ACC112 (cell line): ENCODE results near the gene TMCC1.

Experiments used
- H2AFZ ChIP-seq: fragments of 200-600 bp; sonication (generic); one replicate; pipeline ENCODE4 v1.6.0; 2017; ENCODE audit warnings: antibody characterized with exemption, low read length; ENCODE audit not compliant: unreplicated experiment
- H3K27ac ChIP-seq: fragments of 200-600 bp; sonication (generic); 2 replicates; pipeline ENCODE4 v1.5.1; 2014; ENCODE audit warnings: low read depth, mild to moderate bottlenecking, antibody characterized with exemption, low read length, moderate library complexity
- H3K27me3 ChIP-seq: fragments of 200-600 bp; sonication (generic); 2 replicates; pipeline ENCODE4 v1.6.1; 2014; ENCODE audit warnings: mild to moderate bottlenecking, antibody characterized with exemption, low read length, moderate library complexity, mixed read lengths; ENCODE audit not compliant: insufficient read depth
- H3K36me3 ChIP-seq: fragments of 200-600 bp; sonication (generic); 2 replicates; pipeline ENCODE4 v1.6.1; 2016; ENCODE audit warnings: mild to moderate bottlenecking, antibody characterized with exemption, low read length, moderate library complexity, mixed read lengths; ENCODE audit not compliant: insufficient read depth
- H3K4me1 ChIP-seq: fragments of 200-600 bp; sonication (generic); one replicate; pipeline ENCODE4 v1.6.1; 2016; ENCODE audit warnings: low read length, mixed read lengths; ENCODE audit not compliant: insufficient read depth, unreplicated experiment, control insufficient read depth
- H3K4me3 ChIP-seq: fragments of 200-600 bp; sonication (generic); 2 replicates; pipeline ENCODE4 v1.5.1; 2014; ENCODE audit warnings: mild to moderate bottlenecking, low read depth, low read length
- H3K79me2 ChIP-seq: fragments of 200-600 bp; sonication (generic); one replicate; pipeline ENCODE4 v1.6.0; 2016; ENCODE audit warnings: low read length; ENCODE audit not compliant: control insufficient read depth, unreplicated experiment, insufficient read depth

Gene TMCC1

DNA sequence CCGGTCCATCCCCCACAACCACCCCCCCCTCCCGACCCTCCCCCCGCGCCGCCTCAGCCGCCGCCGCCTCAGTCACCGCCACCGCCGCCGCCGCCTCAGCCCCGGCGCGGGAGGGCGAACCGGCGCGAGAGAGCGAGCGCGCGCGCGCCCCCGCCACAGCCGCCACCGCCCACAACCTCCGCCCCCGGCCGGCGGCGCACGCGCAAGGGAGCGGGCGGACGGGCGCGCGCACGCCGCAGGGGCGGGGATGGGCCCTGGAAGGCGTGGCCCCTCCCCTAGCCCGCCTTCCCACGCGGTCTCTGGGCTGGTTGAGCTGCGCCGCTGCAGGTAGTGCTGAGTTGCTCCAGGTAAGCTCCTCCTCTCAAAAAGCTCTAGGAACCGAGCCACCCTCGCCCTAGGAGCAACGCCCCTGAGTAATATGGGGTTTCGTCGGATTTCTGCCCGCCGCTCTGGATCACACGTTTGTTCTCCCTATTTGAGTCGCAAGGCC lies at the start of gene TMCC1:
Gene TMCC1 (minus strand): TSS at position 131 of the 490 bp plus-strand sequence.
- peaks cover 42% of the 10 kb centered on the region for H3K79me2 ChIP-seq

DNA sequence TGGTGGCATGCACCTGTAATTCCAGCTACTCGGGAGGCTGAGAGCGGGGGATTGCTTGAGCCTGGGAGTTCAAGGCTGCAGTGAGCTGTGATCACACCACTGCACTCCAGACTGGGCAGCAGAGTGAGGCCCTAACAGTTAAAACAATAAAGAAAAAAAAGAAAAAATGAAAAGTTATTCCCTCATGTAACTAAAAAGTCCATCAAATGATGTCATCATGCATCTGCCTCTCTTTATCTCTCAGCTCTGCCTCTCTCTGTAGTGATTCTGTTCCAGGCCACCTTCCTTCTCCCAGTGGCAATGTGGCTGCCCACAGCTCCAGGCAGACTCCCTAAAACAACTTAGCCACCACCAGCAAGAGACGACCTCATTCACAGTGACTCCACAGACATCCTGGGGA lies 49.5 kb upstream of the TMCC1 start:
- Histone ChIP-seq H3K4me3 (no peak overlapping the region), H3K4me1 (no peaks in the 10 kb centered on the region), H3K27ac (no peak overlapping the region), H3K36me3 (no peaks in the 10 kb centered on the region), H2AFZ (no peak overlapping the region), H3K79me2 (no peaks in the 10 kb centered on the region), H3K27me3 (peaks cover 32% of the 10 kb centered on the region)

More for the DNA sequence above, at the start of gene TMCC1:
- Histone ChIP-seq H2AFZ (peak within 1 kb of the TSS; percentile 97), H3K27ac (peak within 1 kb of the TSS; percentile 50; the same call in 1 of the 2 replicates), H3K4me1 (peaks cover 31% of the 10 kb centered on the region), H3K4me3 (peak within 1 kb of the TSS; percentile 91), H3K27me3 (no peaks in the 10 kb centered on the region), H3K36me3 (peaks cover 5% of the 10 kb centered on the region)

- Histone ChIP-seq H3K27ac (no peak overlapping the region), H3K79me2 (no peaks in the 10 kb centered on the region), H3K27me3 (peaks cover 25% of the 10 kb centered on the region), H3K4me1 (no peaks in the 10 kb centered on the region), H3K36me3 (no peaks in the 10 kb centered on the region), H2AFZ (no peak overlapping the region), H3K4me3 (no peak overlapping the region)
Observed at GRCh38 chr3:129942296-129942695, 48.8 kb upstream of the TMCC1 start.

DNA sequence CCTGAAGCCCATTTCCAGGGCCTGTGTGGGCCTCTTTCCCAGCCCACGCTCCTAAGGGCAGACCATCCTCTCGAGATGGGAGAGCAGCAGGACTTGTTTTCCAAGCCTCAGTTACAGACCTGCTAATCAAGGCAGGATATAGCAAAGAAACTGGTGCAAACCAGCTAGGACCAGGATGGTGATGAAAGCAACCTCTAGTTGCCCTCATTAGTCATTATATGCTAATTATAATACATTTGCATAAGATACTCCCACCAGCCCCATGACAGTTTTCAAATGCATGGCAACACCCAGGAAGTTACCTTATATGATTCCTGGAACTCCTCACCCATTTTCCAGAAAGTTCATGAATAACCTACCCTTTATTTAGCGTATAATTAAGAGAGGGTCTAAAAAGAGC lies 46.6 kb upstream of the TMCC1 start:
- no peaks in the 10 kb centered on the region for H3K36me3 ChIP-seq
- no peak overlapping the region for H3K4me3 ChIP-seq
- no peaks in the 10 kb centered on the region for H3K4me1 ChIP-seq
- H3K27me3 ChIP-seq = peaks cover 4% of the 10 kb centered on the region; the same call in 1 of the 2 replicates
- H3K79me2 ChIP-seq = no peaks in the 10 kb centered on the region
- no peak overlapping the region for H2AFZ ChIP-seq
- H3K27ac ChIP-seq = no peak overlapping the region

- H3K4me3 ChIP-seq = no peak overlapping the region
- H3K79me2 ChIP-seq = no peaks in the 10 kb centered on the region
- no peak overlapping the region for H3K27ac ChIP-seq
- H3K27me3 ChIP-seq = no peaks in the 10 kb centered on the region
- no peaks in the 10 kb centered on the region for H3K4me1 ChIP-seq
- no peaks in the 10 kb centered on the region for H3K36me3 ChIP-seq
- H2AFZ ChIP-seq = no peak overlapping the region
Observed at GRCh38 chr3:129938140-129938930, 44.8 kb upstream of the TMCC1 start.

- no peak overlapping the region for H3K4me3 ChIP-seq
- H2AFZ ChIP-seq = no peak overlapping the region
- no peaks in the 10 kb centered on the region for H3K36me3 ChIP-seq
- H3K79me2 ChIP-seq = no peaks in the 10 kb centered on the region
- H3K4me1 ChIP-seq = no peaks in the 10 kb centered on the region
- no peaks in the 10 kb centered on the region for H3K27me3 ChIP-seq
- no peak overlapping the region for H3K27ac ChIP-seq
Observed at GRCh38 chr3:129937717-129938116, 44.2 kb upstream of the TMCC1 start.

GRCh38 chr3:129936757-129937156 lies 43.2 kb upstream of the TMCC1 start:
- Histone ChIP-seq H3K4me1 (no peaks in the 10 kb centered on the region), H2AFZ (peak overlapping the region; percentile 82), H3K4me3 (peak overlapping the region; percentile 71), H3K27me3 (no peaks in the 10 kb centered on the region), H3K27ac (peak overlapping the region; percentile 57), H3K79me2 (no peaks in the 10 kb centered on the region), H3K36me3 (no peaks in the 10 kb centered on the region)

GRCh38 chr3:129934234-129935123 lies 41.0 kb upstream of the TMCC1 start:
- H3K27me3 ChIP-seq = peaks cover 5% of the 10 kb centered on the region; the same call in 1 of the 2 replicates
- no peaks in the 10 kb centered on the region for H3K79me2 ChIP-seq
- H3K36me3 ChIP-seq = no peaks in the 10 kb centered on the region
- H3K4me1 ChIP-seq = no peaks in the 10 kb centered on the region
- H3K27ac ChIP-seq = no peak overlapping the region
- peak overlapping the region; percentile 44 for H2AFZ ChIP-seq
- peak overlapping the region; percentile 62 for H3K4me3 ChIP-seq

DNA sequence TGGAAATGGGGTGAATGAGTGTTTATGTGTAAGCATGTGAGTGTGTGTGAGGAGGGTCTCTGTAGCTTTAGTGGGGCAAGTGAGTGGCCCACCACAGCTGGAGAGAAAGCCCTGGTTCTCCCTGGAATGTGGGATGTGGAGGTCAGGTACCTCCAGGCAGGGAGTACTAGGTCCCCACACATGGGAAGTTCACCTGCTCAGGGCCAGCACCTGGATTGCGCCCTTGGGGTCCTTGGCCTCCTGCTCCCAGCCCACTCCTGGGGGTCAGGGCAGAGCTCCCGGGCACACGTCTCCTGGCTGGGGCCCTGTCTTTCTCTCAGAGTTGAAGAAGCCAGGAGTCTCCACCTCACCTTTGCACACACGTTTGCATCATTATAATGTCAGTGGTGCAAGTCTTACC lies 40.0 kb upstream of the TMCC1 start:
- no peaks in the 10 kb centered on the region for H3K4me1 ChIP-seq
- peaks cover 8% of the 10 kb centered on the region for H3K27me3 ChIP-seq
- H3K27ac ChIP-seq = no peak overlapping the region
- no peak overlapping the region for H3K4me3 ChIP-seq
- no peaks in the 10 kb centered on the region for H3K36me3 ChIP-seq
- no peak overlapping the region for H2AFZ ChIP-seq
- no peaks in the 10 kb centered on the region for H3K79me2 ChIP-seq

DNA sequence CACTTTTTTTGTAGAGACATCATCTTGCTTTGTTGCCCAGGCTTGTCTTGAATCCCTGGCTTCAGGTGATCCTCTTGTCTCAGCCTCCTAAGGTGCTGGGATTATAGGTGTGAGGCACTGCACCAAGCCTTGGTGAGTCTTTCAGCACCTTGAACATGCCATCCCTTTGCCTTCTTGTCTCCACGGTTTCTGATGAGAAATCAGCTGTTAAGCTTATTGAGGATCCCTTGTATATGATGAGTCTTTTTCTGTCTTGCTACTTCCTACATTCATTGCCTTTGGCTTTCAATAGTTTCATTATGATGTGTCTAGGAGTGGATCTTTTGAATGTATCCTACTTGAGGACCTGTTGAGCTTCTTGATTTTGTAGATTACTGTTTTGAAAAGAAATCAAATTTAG lies 35.9 kb upstream of the TMCC1 start:
- no peak overlapping the region for H3K4me3 ChIP-seq
- H3K36me3 ChIP-seq = no peaks in the 10 kb centered on the region
- no peak overlapping the region for H3K27ac ChIP-seq
- no peak overlapping the region for H2AFZ ChIP-seq
- H3K27me3 ChIP-seq = peaks cover 8% of the 10 kb centered on the region
- no peaks in the 10 kb centered on the region for H3K4me1 ChIP-seq
- no peaks in the 10 kb centered on the region for H3K79me2 ChIP-seq
